ENCODE data around the gene HSPA1A.

- TF ChIP-seq CTCF (IDR thresholded peaks at IDR 0.05; ENCODE audit: low read length) (no peak), EZH2 (IDR thresholded peaks at IDR 0.05; ENCODE audit: borderline replicate concordance, low read length) (no peak)
Measured at GRCh38 chr6:31778193-31778592, 37.1 kb upstream of the HSPA1A start.

All from OCI-LY1 (cell line).